DND-41 (cell line): ENCODE measurements around the gene ANKFN1.

Experiments
- ATAC-seq: fragments of 200-7000 bp; cut with Tn5 transposase; 3 replicates; pipeline ENCODE4 v1.9.1; 2021; ENCODE audit warnings: low read depth; ENCODE audit not compliant: insufficient read depth
- DNase-seq: peaks from one replicate; pipeline ENCODE4 v3.0.0-alpha.2; 2020
- H2AFZ ChIP-seq: 2 replicates; pipeline ENCODE4 v1.6.0; 2012; ENCODE audit warnings: low read depth, low read length
- H3K27ac ChIP-seq: 2 replicates; pipeline ENCODE4 v1.5.1; 2012; ENCODE audit warnings: low read length, inconsistent platforms
- H3K27me3 ChIP-seq: fragments of 200-600 bp; sonication (generic); 2 replicates; pipeline ENCODE4 v1.6.0; 2012; ENCODE audit warnings: low read length, mild to moderate bottlenecking, inconsistent platforms; ENCODE audit not compliant: insufficient read depth, poor library complexity
- H3K36me3 ChIP-seq: 2 replicates; pipeline ENCODE4 v1.5.1; 2012; ENCODE audit warnings: low read length, inconsistent platforms; ENCODE audit not compliant: insufficient read depth
- H3K4me1 ChIP-seq: 2 replicates; pipeline ENCODE4 v1.5.1; 2012; ENCODE audit warnings: mild to moderate bottlenecking, low read length; ENCODE audit not compliant: insufficient read depth
- H3K4me2 ChIP-seq: 2 replicates; pipeline ENCODE4 v1.6.0; 2012; ENCODE audit warnings: mild to moderate bottlenecking, moderate library complexity, low read length, inconsistent platforms; ENCODE audit not compliant: insufficient read depth
- H3K4me3 ChIP-seq, 2 experiments: fragments of 200-600 bp in 1 of 2; shearing (Covaris generic) in 1 of 2; 2 replicates each; pipeline ENCODE4 v1.5.1; 2012 to 2016; ENCODE audit warnings: inconsistent platforms in 2 of 2, low read length in 2 of 2, mild to moderate bottlenecking in 2 of 2, low read depth in 1 of 2, moderate library complexity in 1 of 2
- H3K79me2 ChIP-seq: 2 replicates; pipeline ENCODE4 v1.6.0; 2012; ENCODE audit warnings: low read length, inconsistent platforms; ENCODE audit not compliant: insufficient read depth
- H3K9ac ChIP-seq: 2 replicates; pipeline ENCODE4 v1.6.0; 2012; ENCODE audit warnings: low read depth, mild to moderate bottlenecking, inconsistent platforms, low read length, moderate library complexity
- H3K9me3 ChIP-seq: 2 replicates; pipeline ENCODE4 v1.5.1; 2012; ENCODE audit warnings: low read length, moderate library complexity, mild to moderate bottlenecking, inconsistent platforms; ENCODE audit not compliant: insufficient read depth, severe bottlenecking
- H4K20me1 ChIP-seq: 2 replicates; pipeline ENCODE4 v1.6.0; 2012; ENCODE audit warnings: low read length; ENCODE audit not compliant: insufficient read depth
- EZH2 ChIP-seq: IDR thresholded peaks from 3 replicates; pipeline ENCODE4 v1.6.1; 2012; ENCODE audit warnings: borderline replicate concordance, low read depth, mild to moderate bottlenecking, moderate library complexity, low read length, inconsistent platforms; ENCODE audit not compliant: severe bottlenecking
- TF ChIP-seq, protein P1 (sequence below): IDR thresholded peaks from 2 replicates; pipeline ENCODE4 v1.5.1; 2012; ENCODE audit warnings: borderline replicate concordance, low read length, moderate library complexity, mild to moderate bottlenecking; ENCODE audit not compliant: poor library complexity, severe bottlenecking; ENCODE audit errors: extremely low read depth

Gene ANKFN1

DNA sequence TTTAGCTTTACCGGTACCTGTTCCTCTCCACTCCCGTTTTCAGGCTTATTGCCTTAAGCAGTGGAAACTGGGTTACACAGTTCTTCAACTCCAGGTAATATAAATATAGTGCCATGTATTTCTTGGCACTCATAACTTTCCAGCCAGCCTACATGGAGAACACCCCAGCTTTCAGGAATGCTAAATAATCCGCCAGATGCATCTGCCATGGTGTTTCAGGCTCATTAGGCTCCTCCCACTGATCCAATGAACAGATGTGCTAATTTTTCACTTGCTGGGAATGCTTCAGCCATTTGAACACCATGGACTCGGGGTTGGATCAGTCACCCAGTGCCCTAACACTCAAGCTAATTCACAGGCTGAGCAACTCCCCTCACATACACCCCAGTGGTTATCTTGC lies 4.6 kb downstream of the ANKFN1 start:
- H3K36me3 ChIP-seq = no peaks in the 10 kb centered on the region
- DNase-seq (no peak), ATAC-seq (no peak)
- H3K79me2 ChIP-seq = no peaks in the 10 kb centered on the region
- H4K20me1 ChIP-seq = no peaks in the 10 kb centered on the region
- H3K27me3 ChIP-seq = no peaks in the 10 kb centered on the region
- H3K4me3 ChIP-seq = no peak overlapping the region
- H3K27ac ChIP-seq = no peak overlapping the region
- TF ChIP-seq, protein P1, sequence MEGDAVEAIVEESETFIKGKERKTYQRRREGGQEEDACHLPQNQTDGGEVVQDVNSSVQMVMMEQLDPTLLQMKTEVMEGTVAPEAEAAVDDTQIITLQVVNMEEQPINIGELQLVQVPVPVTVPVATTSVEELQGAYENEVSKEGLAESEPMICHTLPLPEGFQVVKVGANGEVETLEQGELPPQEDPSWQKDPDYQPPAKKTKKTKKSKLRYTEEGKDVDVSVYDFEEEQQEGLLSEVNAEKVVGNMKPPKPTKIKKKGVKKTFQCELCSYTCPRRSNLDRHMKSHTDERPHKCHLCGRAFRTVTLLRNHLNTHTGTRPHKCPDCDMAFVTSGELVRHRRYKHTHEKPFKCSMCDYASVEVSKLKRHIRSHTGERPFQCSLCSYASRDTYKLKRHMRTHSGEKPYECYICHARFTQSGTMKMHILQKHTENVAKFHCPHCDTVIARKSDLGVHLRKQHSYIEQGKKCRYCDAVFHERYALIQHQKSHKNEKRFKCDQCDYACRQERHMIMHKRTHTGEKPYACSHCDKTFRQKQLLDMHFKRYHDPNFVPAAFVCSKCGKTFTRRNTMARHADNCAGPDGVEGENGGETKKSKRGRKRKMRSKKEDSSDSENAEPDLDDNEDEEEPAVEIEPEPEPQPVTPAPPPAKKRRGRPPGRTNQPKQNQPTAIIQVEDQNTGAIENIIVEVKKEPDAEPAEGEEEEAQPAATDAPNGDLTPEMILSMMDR = no peak
- TF ChIP-seq EZH2 = no peak
- no peak overlapping the region for H3K4me2 ChIP-seq
- no peak overlapping the region for H3K9ac ChIP-seq
- H3K9me3 ChIP-seq = no peaks in the 10 kb centered on the region
- no peak overlapping the region for H2AFZ ChIP-seq
- H3K4me1 ChIP-seq = peaks cover 8% of the 10 kb centered on the region

DNA sequence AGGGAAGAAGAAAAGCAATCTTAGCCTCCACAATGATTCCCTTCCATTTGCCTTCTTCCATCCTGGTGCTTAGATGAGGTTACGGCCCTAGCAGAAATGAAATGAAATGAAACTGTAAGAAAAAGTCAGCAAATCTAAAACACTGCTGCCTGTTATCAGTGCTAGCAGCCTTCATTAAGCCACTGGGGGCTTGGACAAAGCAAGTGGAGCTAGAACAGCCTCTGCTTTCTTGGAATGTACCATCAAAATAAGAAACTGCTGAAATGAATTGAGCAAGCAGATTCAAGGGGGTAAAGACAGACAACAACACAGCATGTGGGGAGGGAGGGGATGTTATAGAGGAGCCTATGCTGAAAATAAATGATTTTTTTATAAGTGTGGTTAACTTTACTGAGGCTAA lies 5.1 kb downstream of the ANKFN1 start:
- DNase-seq (no peak), ATAC-seq (no peak)
- Histone ChIP-seq H2AFZ (no peak overlapping the region), H3K4me2 (no peak overlapping the region), H3K27me3 (no peaks in the 10 kb centered on the region), H3K9ac (no peak overlapping the region), H4K20me1 (no peaks in the 10 kb centered on the region), H3K9me3 (no peaks in the 10 kb centered on the region), H3K79me2 (no peaks in the 10 kb centered on the region), H3K4me3 (no peak overlapping the region), H3K4me1 (peaks cover 8% of the 10 kb centered on the region), H3K36me3 (no peaks in the 10 kb centered on the region), H3K27ac (no peak overlapping the region)
- TF ChIP-seq, protein P1 = no peak
- TF ChIP-seq EZH2 = no peak

DNA sequence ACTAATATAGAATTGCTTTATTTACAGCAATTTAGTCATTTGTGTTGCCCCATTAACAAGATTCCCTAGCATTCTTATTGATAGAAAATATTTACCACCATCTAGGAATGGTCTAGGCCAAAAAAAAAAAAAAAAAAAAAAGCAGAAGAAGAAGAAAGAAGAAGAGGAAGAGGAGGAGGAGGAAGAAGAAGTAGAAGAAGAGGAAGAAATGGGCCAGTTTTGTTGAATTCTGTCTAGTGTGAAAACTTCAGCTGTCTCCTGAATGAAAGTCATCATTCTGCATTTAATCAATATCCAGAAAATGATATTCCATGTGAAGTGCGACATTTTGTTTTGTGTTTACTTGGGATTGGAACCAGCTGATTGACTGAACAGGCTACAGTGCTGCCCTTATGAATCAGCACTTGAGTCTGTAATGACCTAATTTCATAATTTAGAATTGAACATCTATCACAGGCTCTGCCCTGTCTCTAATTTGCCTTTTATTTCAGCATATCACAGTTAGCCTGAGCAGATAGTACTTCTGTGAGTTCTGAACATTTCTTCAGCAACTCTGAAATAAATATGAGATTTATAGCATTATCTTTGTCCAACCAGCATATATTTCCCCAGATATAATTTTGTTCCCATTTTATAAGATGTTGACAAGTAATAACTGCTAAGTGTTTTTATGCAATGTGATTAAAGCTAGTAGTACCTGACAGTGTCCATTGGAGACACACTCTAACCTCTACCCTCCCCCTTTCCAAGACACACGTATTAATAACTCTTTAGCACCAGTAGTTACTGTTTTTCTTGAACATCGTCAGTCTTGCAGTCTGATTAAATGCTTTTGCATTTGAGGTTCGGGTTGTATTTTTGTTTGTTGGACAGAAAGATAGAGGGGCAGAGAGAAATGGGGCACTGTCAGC lies 5.9 kb downstream of the ANKFN1 start:
- no peak overlapping the region for H3K4me3 ChIP-seq
- H3K27me3 ChIP-seq = no peaks in the 10 kb centered on the region
- H3K9me3 ChIP-seq = no peaks in the 10 kb centered on the region
- no peaks in the 10 kb centered on the region for H3K36me3 ChIP-seq
- H3K27ac ChIP-seq = no peak overlapping the region
- no peaks in the 10 kb centered on the region for H4K20me1 ChIP-seq
- no peak overlapping the region for H3K9ac ChIP-seq
- no peak for TF ChIP-seq EZH2
- TF ChIP-seq, protein P1 = no peak
- ATAC-seq (no peak), DNase-seq (no peak)
- peaks cover 8% of the 10 kb centered on the region for H3K4me1 ChIP-seq
- H3K79me2 ChIP-seq = no peaks in the 10 kb centered on the region
- H3K4me2 ChIP-seq = no peak overlapping the region
- H2AFZ ChIP-seq = no peak overlapping the region
